HG03097 (cell line): ENCODE results near the gene XPO4.

ENCODE experiments used
- ATAC-seq: cut with Tn5 transposase; IDR thresholded peaks from one replicate; pipeline ENCODE4 v1.9.1; 2021; ENCODE audit not compliant: unreplicated experiment, low FRiP score

XPO4 gene

GRCh38 chr13:20831933-20832332 is 70.6 kb downstream of the XPO4 start:
- ATAC-seq: no peak

GRCh38 chr13:20831254-20831653 is 71.3 kb downstream of the XPO4 start:
- ATAC-seq: no peak

- ATAC-seq: no peak
Observed at GRCh38 chr13:20828539-20829364, 73.8 kb downstream of the XPO4 start.

- no peak for ATAC-seq
Observed at GRCh38 chr13:20826843-20827560, 75.5 kb downstream of the XPO4 start.

- no peak for ATAC-seq
Observed at GRCh38 chr13:20826301-20826700, 76.2 kb downstream of the XPO4 start.

GRCh38 chr13:20825477-20825875 is 77.1 kb downstream of the XPO4 start:
- no peak for ATAC-seq

- ATAC-seq: no peak
Observed at GRCh38 chr13:20824762-20825476, 77.6 kb downstream of the XPO4 start.

GRCh38 chr13:20823071-20823470 is 79.5 kb downstream of the XPO4 start:
- ATAC-seq: no peak

GRCh38 chr13:20822406-20822805 is 80.1 kb downstream of the XPO4 start:
- no peak for ATAC-seq

GRCh38 chr13:20819715-20820114 is 82.8 kb downstream of the XPO4 start:
- ATAC-seq: no peak

GRCh38 chr13:20815464-20815863 is 87.1 kb downstream of the XPO4 start:
- ATAC-seq: no peak

- no peak for ATAC-seq
Observed at GRCh38 chr13:20814224-20814910, 88.2 kb downstream of the XPO4 start.

- ATAC-seq: no peak
Observed at GRCh38 chr13:20812890-20813289, 89.7 kb downstream of the XPO4 start.

GRCh38 chr13:20810808-20811207 is 91.7 kb downstream of the XPO4 start:
- no peak for ATAC-seq

GRCh38 chr13:20808874-20809273 is 93.7 kb downstream of the XPO4 start:
- ATAC-seq: no peak

- no peak for ATAC-seq
Observed at GRCh38 chr13:20803180-20803965, 99.2 kb downstream of the XPO4 start.

- ATAC-seq: no peak
Observed at GRCh38 chr13:20801707-20802106, 100.8 kb downstream of the XPO4 start.

- no peak for ATAC-seq
Observed at GRCh38 chr13:20799726-20800416, 102.7 kb downstream of the XPO4 start.

- no peak for ATAC-seq
Observed at GRCh38 chr13:20798027-20798426, 104.5 kb downstream of the XPO4 start.
